Muscle layer of colon (tissue), 2 donors: ENCODE results near the gene TMTC3.

Experiments used
- H3K27ac ChIP-seq: one replicate; pipeline ENCODE4 v1.7.0; 2013; ENCODE audit warnings: low read depth, mild to moderate bottlenecking, low read length, moderate library complexity
- H3K27me3 ChIP-seq, 2 donors: one replicate each; pipeline ENCODE4 v1.7.0; 2013; ENCODE audit warnings: low read length in 2 of 2, mild to moderate bottlenecking in 2 of 2; ENCODE audit not compliant: insufficient read depth in 2 of 2, control insufficient read depth in 1 of 2
- H3K36me3 ChIP-seq: one replicate; pipeline ENCODE4 v1.7.0; 2013; ENCODE audit warnings: mild to moderate bottlenecking, low read length; ENCODE audit not compliant: insufficient read depth
- H3K4me1 ChIP-seq: one replicate; pipeline ENCODE4 v1.7.0; 2013; ENCODE audit warnings: mild to moderate bottlenecking, low read length; ENCODE audit not compliant: insufficient read depth
- H3K4me3 ChIP-seq, 2 donors: one replicate each; pipeline ENCODE4 v1.7.0; 2013; ENCODE audit warnings: low read length in 2 of 2, low read depth in 1 of 2, mild to moderate bottlenecking in 1 of 2, moderate library complexity in 1 of 2
- H3K9ac ChIP-seq: one replicate; pipeline ENCODE4 v1.7.0; 2013; ENCODE audit warnings: low read length
- H3K9me3 ChIP-seq: one replicate; pipeline ENCODE4 v1.7.0; 2013; ENCODE audit warnings: mild to moderate bottlenecking, low read length
- donor health status: abdominal sarcoma.
- donor health status: Adenocarcinoma of cecum.

TMTC3 gene

DNA sequence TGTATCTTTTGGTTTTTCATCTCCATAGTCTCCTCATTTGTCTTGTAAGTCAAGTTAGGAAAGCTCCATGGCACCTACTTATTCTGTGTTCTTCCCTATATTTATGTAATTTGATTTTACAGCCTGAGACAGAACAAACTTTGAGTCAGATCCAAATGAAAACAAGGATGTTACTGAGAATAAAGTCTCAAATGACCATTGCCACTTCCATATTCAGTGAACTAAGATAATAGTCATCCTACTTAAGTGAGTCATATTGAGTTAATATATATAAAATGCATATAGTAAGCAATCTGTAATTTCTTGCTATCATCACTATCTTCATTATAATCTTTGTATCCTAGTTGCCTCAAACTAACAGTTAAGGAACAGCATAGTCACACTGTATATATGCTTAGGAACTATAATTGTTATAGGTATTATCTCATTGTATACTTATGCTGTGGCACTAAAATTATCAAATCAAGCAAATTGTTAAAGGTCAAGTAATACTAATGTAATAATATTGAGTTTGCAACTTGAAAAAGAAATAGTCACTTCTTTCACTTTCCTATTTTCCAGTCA lies 30.8 kb downstream of the TMTC3 start:
- H3K9me3 ChIP-seq = no peaks in the 10 kb centered on the region
- peaks cover 33% of the 10 kb centered on the region for H3K36me3 ChIP-seq

DNA sequence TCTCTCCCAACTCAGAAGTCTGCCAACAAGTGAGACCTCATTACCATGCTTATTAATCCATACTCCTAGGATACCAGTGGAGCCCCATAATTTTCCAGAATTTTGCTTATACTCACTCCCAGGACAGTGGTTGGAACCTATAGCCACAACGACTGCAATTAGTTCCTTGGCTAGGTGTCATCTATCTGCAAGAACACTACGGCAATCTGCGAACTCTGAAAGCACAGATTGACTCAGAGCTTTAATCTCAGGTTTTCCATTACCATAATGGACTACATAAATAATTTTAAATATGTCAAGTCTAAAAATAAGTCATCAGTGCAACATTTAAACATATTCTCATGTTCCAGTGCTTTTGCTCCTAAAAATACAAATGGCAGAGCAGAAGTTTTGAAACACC lies 33.4 kb downstream of the TMTC3 start:
- Histone ChIP-seq H3K9me3 (no peaks in the 10 kb centered on the region), H3K4me3 (no peak overlapping the region), H3K27me3 (no peaks in the 10 kb centered on the region), H3K9ac (no peak overlapping the region), H3K4me1 (no peaks in the 10 kb centered on the region), H3K36me3 (peaks cover 36% of the 10 kb centered on the region), H3K27ac (no peak overlapping the region)

More for the DNA sequence above, 30.8 kb downstream of the TMTC3 start:
- Histone ChIP-seq H3K9ac (no peak overlapping the region), H3K4me1 (no peaks in the 10 kb centered on the region), H3K27me3 (no peaks in the 10 kb centered on the region), H3K27ac (no peak overlapping the region), H3K4me3 (no peak overlapping the region)

DNA sequence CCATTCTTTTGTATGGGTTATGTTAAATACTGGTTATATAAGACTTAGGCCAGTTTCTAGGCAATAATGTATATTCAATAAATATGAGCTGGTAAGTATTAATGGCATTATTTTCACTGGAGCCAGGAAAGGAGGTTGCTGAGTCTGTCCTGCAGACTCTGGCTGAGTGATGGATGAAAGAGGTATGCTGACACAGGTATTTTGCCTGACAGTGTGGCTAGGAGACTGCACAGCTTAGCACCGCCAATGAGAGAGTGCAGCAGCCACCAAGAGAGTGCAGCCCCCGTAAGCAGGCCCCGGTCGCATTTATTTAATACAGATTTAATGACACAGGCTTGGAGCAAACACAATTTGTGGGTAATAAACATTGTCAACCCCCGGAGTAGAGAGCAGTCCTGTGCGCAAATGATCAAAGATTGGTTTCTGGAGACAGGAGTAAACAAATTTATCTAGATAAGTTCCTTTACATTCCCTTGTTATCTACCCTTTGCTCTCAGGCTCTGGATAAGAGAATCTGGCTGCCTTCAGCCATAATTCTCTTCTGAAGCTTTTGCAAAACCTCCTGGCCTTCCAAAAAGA lies 37.4 kb downstream of the TMTC3 start:
- Histone ChIP-seq H3K4me1 (no peaks in the 10 kb centered on the region), H3K9me3 (no peaks in the 10 kb centered on the region), H3K9ac (no peak overlapping the region), H3K4me3 (no peak overlapping the region), H3K27me3 (no peaks in the 10 kb centered on the region), H3K27ac (no peak overlapping the region), H3K36me3 (peaks cover 33% of the 10 kb centered on the region)

DNA sequence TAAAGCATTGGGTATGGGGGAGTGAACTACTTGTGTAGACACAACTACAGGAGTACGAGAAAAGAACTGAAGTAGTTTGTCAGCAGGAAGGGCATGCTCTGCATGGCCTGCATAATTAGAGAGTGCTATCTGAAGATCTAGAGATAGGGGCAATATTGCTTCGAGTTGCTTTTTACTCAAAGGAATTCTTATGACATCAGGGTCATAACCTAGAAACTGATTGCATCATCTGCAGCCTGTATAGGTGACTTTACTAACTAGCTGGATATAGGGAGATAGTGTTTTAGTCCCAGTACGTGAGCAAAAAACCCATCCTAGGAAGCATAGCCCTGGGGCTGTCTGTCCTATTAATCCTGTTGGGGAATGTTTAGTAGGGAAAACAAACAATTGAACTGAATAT lies 39.8 kb downstream of the TMTC3 start:
- H3K9me3 ChIP-seq = no peaks in the 10 kb centered on the region
- no peaks in the 10 kb centered on the region for H3K4me1 ChIP-seq
- no peak overlapping the region for H3K4me3 ChIP-seq
- H3K27me3 ChIP-seq = no peaks in the 10 kb centered on the region
- no peak overlapping the region for H3K27ac ChIP-seq
- H3K9ac ChIP-seq = no peak overlapping the region
- peaks cover 15% of the 10 kb centered on the region for H3K36me3 ChIP-seq

DNA sequence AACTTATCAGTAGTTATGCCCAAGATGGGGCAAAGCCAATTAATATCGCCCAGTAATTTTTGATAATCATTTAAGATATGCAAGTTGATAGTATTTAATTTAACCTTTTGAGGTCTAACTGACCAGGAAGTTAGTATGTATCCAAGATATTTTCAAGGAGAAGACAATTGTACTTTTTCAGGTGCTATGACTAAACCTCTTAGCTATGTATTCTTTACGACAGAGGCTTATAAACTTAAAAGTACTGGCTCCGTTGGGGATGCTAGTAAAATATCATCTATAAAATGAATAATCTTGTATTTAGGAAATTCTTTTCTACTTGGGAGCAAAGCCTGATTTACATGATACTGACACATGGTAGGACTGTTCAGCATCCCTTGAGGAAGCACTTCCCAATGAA lies 40.3 kb downstream of the TMTC3 start:
- Histone ChIP-seq H3K4me3 (no peak overlapping the region), H3K9ac (no peak overlapping the region), H3K4me1 (no peaks in the 10 kb centered on the region), H3K27me3 (no peaks in the 10 kb centered on the region), H3K9me3 (no peaks in the 10 kb centered on the region), H3K36me3 (peaks cover 15% of the 10 kb centered on the region), H3K27ac (no peak overlapping the region)

DNA sequence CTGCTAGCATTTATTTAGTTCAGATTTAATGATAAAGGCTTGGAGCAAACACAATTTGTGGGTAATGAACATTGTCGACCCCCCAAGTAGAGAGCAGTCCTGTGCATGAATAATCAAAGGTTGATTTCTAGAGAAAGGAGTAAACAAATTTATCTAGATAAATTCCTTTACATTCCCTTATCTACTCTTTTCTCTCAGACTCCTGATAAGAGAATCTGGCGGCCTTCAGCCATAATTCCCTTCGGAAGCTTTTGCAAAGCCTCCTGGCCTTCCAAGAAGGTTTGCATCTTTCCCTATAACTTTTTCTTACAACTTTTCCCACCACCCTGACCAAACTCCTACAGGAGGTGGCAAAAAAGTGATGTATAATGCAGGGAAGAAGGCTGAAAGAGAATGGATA lies 42.1 kb downstream of the TMTC3 start:
- Histone ChIP-seq H3K9ac (no peak overlapping the region), H3K27me3 (no peaks in the 10 kb centered on the region), H3K27ac (no peak overlapping the region), H3K4me1 (no peaks in the 10 kb centered on the region), H3K36me3 (peaks cover 15% of the 10 kb centered on the region), H3K4me3 (no peak overlapping the region), H3K9me3 (no peaks in the 10 kb centered on the region)

DNA sequence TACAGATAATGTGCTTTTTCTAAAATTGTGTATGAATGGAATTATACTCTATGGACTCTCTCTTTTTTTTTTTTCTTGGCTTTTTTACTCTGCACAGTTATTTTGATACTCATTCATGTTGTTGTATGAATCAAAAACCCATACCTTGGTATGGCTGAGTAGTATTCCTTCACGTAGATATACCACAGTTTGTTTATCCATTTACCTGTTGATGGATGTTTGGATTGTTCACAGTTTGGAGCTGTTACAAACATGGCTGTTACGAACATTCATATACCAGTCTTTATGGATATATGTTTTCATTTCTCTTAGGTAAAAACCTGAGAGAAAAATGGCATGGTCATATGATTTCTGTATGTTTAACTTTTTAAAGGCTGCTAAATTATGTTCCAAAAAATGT lies 43.2 kb downstream of the TMTC3 start:
- H3K9me3 ChIP-seq = no peaks in the 10 kb centered on the region
- H3K27ac ChIP-seq = no peak overlapping the region
- H3K36me3 ChIP-seq = peaks cover 6% of the 10 kb centered on the region
- H3K4me3 ChIP-seq = no peak overlapping the region
- no peaks in the 10 kb centered on the region for H3K27me3 ChIP-seq
- H3K9ac ChIP-seq = no peak overlapping the region
- H3K4me1 ChIP-seq = no peaks in the 10 kb centered on the region

DNA sequence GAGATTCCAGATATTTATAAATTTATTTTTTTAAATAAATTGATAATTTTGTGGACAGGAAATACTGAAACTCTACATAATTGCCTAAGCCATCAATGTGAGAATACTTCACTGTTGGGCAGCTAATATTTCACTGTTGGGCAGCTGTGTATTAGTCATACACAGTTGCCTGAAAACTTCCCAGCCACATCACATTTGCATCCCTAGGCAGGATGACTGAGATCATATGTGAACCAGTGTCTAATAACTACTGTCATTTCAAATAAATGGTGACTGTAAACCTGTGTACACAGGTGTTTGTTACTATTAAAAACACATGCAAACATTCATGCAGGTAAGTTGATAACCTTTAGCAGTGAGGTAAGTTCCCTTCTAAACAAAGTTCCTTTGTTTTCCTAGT lies 43.9 kb downstream of the TMTC3 start:
- H3K9ac ChIP-seq = no peak overlapping the region
- no peaks in the 10 kb centered on the region for H3K36me3 ChIP-seq
- no peaks in the 10 kb centered on the region for H3K9me3 ChIP-seq
- no peaks in the 10 kb centered on the region for H3K27me3 ChIP-seq
- no peaks in the 10 kb centered on the region for H3K4me1 ChIP-seq
- no peak overlapping the region for H3K27ac ChIP-seq
- no peak overlapping the region for H3K4me3 ChIP-seq

DNA sequence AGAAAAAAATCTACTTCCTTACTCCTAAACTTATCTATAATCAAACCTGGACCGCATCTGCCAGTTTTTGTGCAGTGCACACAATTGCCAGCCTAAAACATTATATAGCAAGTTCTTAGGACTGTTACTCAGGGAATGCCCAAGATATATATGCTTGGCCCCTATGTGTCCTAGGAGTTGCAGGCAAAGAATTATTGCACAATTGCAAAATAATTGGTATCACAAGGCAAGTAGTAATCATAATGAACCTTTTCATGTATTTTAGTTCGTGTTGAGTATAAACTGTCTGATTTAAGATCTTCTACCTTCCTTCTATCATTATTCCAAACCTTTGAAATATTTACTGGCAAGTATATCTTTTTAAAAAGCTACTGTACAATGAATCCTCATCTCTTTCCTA lies 45.5 kb downstream of the TMTC3 start:
- H3K4me3 ChIP-seq = no peak overlapping the region
- no peaks in the 10 kb centered on the region for H3K9me3 ChIP-seq
- H3K27ac ChIP-seq = no peak overlapping the region
- no peaks in the 10 kb centered on the region for H3K36me3 ChIP-seq
- H3K27me3 ChIP-seq = no peaks in the 10 kb centered on the region
- no peaks in the 10 kb centered on the region for H3K4me1 ChIP-seq
- H3K9ac ChIP-seq = no peak overlapping the region

DNA sequence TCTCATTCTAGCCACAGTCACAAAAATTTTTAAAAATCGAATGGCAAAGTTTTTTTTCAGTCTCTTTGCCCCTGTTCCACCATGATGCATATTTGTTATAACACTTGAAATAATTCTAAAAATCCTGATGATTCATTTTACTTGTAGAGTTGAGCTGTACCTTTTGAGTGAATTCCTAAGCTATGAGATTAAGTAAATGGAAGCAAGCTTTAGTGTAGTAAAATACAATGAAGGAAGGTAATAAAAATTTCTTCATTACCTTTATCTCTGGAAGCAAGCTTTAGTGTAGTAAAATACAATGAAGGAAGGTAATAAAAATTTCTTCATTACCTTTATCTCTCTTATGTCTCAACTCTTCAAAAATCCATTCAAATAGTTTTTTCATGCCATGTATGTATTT lies 46.1 kb downstream of the TMTC3 start:
- H3K27me3 ChIP-seq = no peaks in the 10 kb centered on the region
- H3K27ac ChIP-seq = no peak overlapping the region
- H3K4me3 ChIP-seq = no peak overlapping the region
- H3K9me3 ChIP-seq = no peaks in the 10 kb centered on the region
- H3K4me1 ChIP-seq = no peaks in the 10 kb centered on the region
- no peaks in the 10 kb centered on the region for H3K36me3 ChIP-seq
- no peak overlapping the region for H3K9ac ChIP-seq

DNA sequence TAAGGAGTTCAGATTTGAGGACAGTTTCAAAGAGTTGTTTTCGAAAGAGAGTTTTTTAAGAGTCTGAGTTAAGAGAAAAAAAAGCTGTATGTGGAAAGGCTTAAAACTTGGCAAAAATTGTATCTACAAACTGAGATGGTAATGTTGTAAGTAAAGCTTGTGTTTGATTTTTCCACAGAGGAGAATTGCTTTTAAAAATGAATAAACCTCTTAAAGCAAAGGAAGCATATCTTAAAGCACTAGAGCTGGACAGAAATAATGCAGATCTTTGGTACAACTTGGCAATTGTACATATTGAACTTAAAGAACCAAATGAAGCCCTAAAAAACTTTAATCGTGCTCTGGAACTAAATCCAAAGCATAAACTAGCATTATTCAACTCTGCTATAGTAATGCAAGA lies 50.3 kb downstream of the TMTC3 start:
- H3K4me1 ChIP-seq = no peaks in the 10 kb centered on the region
- no peak overlapping the region for H3K9ac ChIP-seq
- H3K27ac ChIP-seq = no peak overlapping the region
- H3K27me3 ChIP-seq = no peaks in the 10 kb centered on the region
- H3K9me3 ChIP-seq = no peaks in the 10 kb centered on the region
- no peak overlapping the region for H3K4me3 ChIP-seq
- H3K36me3 ChIP-seq = no peaks in the 10 kb centered on the region

DNA sequence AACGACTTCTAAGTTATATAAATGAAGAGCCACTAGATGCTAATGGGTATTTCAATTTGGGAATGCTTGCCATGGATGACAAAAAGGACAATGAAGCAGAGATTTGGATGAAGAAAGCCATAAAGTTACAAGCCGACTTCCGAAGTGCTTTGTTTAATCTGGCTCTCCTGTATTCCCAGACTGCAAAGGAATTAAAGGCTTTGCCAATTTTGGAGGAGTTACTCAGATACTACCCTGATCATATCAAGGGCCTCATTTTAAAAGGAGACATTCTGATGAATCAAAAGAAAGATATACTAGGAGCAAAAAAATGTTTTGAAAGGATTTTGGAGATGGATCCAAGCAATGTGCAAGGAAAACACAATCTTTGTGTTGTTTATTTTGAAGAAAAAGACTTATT lies 52.8 kb downstream of the TMTC3 start:
- Histone ChIP-seq H3K4me3 (no peak overlapping the region), H3K27ac (no peak overlapping the region), H3K9ac (no peak overlapping the region), H3K27me3 (no peaks in the 10 kb centered on the region), H3K9me3 (no peaks in the 10 kb centered on the region), H3K36me3 (no peaks in the 10 kb centered on the region), H3K4me1 (no peaks in the 10 kb centered on the region)
